HEK293T (cell line): ENCODE measurements around the gene OR2J2.
"Not testable (repeated sequence)": the region's sequence is repeated elsewhere in the genome, so short reads cannot be mapped to it uniquely, and the experiment has no call there.

ENCODE experiments used
- CTCF ChIA-PET: fragments of 350-600 bp; formaldehyde crosslinking; extraction: SDS; loops from one replicate; lab custom pipeline; 2021; ENCODE audit warnings: antibody characterized with exemption, inconsistent platforms; lab: Yijun Ruan, JAX
- POLR2A ChIA-PET: fragments of 350-600 bp; formaldehyde crosslinking; extraction: SDS; loops from one replicate; lab custom pipeline; 2020; ENCODE audit warnings: antibody characterized with exemption, inconsistent platforms; lab: Yijun Ruan, JAX
- DNase-seq: peaks from one replicate; pipeline ENCODE4 v3.0.0; 2012; ENCODE audit warnings: mixed read lengths; ENCODE audit errors: extremely low spot score
- ARNT ChIP-seq: fragments of 450-650 bp; IDR thresholded peaks from 2 replicates; pipeline ENCODE4 v1.6.1; 2017; ENCODE audit warnings: mild to moderate bottlenecking
- BHLHE40 ChIP-seq: fragments of 450-650 bp; IDR thresholded peaks from 2 replicates; pipeline ENCODE4 v1.6.1; 2016; ENCODE audit warnings: mild to moderate bottlenecking, moderate library complexity, borderline replicate concordance
- CTBP1 ChIP-seq: fragments of 450-650 bp; IDR thresholded peaks from 2 replicates; pipeline ENCODE4 v1.6.1; 2016; ENCODE audit warnings: borderline replicate concordance
- ELF4 ChIP-seq: fragments of 450-650 bp; IDR thresholded peaks from 2 replicates; pipeline ENCODE4 v1.6.1; 2017; ENCODE audit warnings: antibody characterized with exemption
- FOXA1 ChIP-seq: fragments of 450-650 bp; IDR thresholded peaks from 2 replicates; pipeline ENCODE4 v1.6.1; 2016; ENCODE audit warnings: mild to moderate bottlenecking
- FOXK2 ChIP-seq: fragments of 450-650 bp; IDR thresholded peaks from 2 replicates; pipeline ENCODE4 v1.6.1; 2016; ENCODE audit warnings: mild to moderate bottlenecking
- FOXM1 ChIP-seq: fragments of 450-650 bp; IDR thresholded peaks from 2 replicates; pipeline ENCODE4 v1.6.1; 2017; ENCODE audit warnings: mild to moderate bottlenecking, borderline replicate concordance
- HDGF ChIP-seq: fragments of 450-650 bp; IDR thresholded peaks from 2 replicates; pipeline ENCODE4 v1.6.1; 2017; ENCODE audit warnings: antibody characterized with exemption, borderline replicate concordance
- L3MBTL2 ChIP-seq: fragments of 450-650 bp; conservative IDR thresholded peaks from 2 replicates; pipeline ENCODE4 v1.6.1; 2016; ENCODE audit warnings: mild to moderate bottlenecking
- LEF1 ChIP-seq: fragments of 450-650 bp; IDR thresholded peaks from 2 replicates; pipeline ENCODE4 v1.6.1; 2017; ENCODE audit warnings: mild to moderate bottlenecking, borderline replicate concordance
- NFRKB ChIP-seq: fragments of 450-650 bp; IDR thresholded peaks from 2 replicates; pipeline ENCODE4 v1.6.1; 2016; ENCODE audit warnings: mild to moderate bottlenecking, moderate library complexity
- PKNOX1 ChIP-seq: fragments of 450-650 bp; IDR thresholded peaks from 2 replicates; pipeline ENCODE4 v1.6.1; 2016
- SP1 ChIP-seq: fragments of 450-650 bp; IDR thresholded peaks from 2 replicates; pipeline ENCODE4 v1.6.1; 2017
- SUZ12 ChIP-seq: fragments of 450-650 bp; IDR thresholded peaks from 2 replicates; pipeline ENCODE4 v1.6.1; 2016; ENCODE audit warnings: mild to moderate bottlenecking
- TARDBP ChIP-seq: fragments of 450-650 bp; IDR thresholded peaks from 2 replicates; pipeline ENCODE4 v1.6.1; 2016
- ZNF384 ChIP-seq: fragments of 450-650 bp; IDR thresholded peaks from 2 replicates; pipeline ENCODE4 v1.6.1; 2016

OR2J2 gene

GRCh38 chr6:29142309-29142708 lies 28.4 kb upstream of the OR2J2 start:
- TF ChIP-seq LEF1 (no peak), SP1 (no peak), NFRKB (no peak), TARDBP (no peak), ZNF384 (no peak), FOXA1 (no peak), FOXK2 (no peak), BHLHE40 (no peak), ELF4 (no peak), CTBP1 (no peak), SUZ12 (no peak), HDGF (no peak)
- no peak for DNase-seq
- CTCF ChIA-PET: no interaction called here
- POLR2A ChIA-PET: no interaction called here

- TF ChIP-seq L3MBTL2 (no peak), TARDBP (no peak), FOXM1 (no peak), ELF4 (no peak), SP1 (no peak), NFRKB (no peak), HDGF (no peak), CTBP1 (no peak), FOXA1 (no peak), FOXK2 (no peak)
- DNase-seq: no peak
- ChIA-PET CTCF (no interaction called here), POLR2A (no interaction called here)
Observed at GRCh38 chr6:29146179-29146578, 24.5 kb upstream of the OR2J2 start.

- DNase-seq: no peak
- POLR2A ChIA-PET: no interaction called here
- CTCF ChIA-PET: interaction anchor here (0.6 kb wide), 1 partner anchor 373 kb away, joined by 4 read pairs; no protein-coding TSS in a partner anchor
- no peak for TF ChIP-seq ZNF384
- no peak for TF ChIP-seq PKNOX1
- no peak for TF ChIP-seq FOXK2
- no peak for TF ChIP-seq TARDBP
- no peak for TF ChIP-seq L3MBTL2
- TF ChIP-seq NFRKB: no peak
Observed at GRCh38 chr6:29147074-29147473, 23.6 kb upstream of the OR2J2 start.

GRCh38 chr6:29149444-29149843 lies 21.3 kb upstream of the OR2J2 start:
- DNase-seq, CTCF ChIA-PET, POLR2A ChIA-PET: not testable (repeated sequence)

GRCh38 chr6:29153083-29153482 lies 17.6 kb upstream of the OR2J2 start:
- ChIA-PET POLR2A (no interaction called here), CTCF (no interaction called here)
- no peak for DNase-seq
- TF ChIP-seq SUZ12 (no peak), BHLHE40 (no peak), HDGF (no peak), L3MBTL2 (no peak), ARNT (no peak), PKNOX1 (no peak), NFRKB (no peak), FOXK2 (no peak), LEF1 (no peak), SP1 (no peak), TARDBP (no peak), ZNF384 (no peak), FOXA1 (no peak), FOXM1 (no peak), ELF4 (no peak), CTBP1 (no peak)

- CTCF ChIA-PET, DNase-seq, POLR2A ChIA-PET: not testable (repeated sequence)
Observed at GRCh38 chr6:29155182-29155581, 15.5 kb upstream of the OR2J2 start.

GRCh38 chr6:29159922-29160321 lies 10.8 kb upstream of the OR2J2 start:
- POLR2A ChIA-PET, CTCF ChIA-PET, DNase-seq: not testable (repeated sequence)

GRCh38 chr6:29165571-29165970 lies 5.1 kb upstream of the OR2J2 start:
- CTCF ChIA-PET, POLR2A ChIA-PET, DNase-seq: not testable (repeated sequence)

- TF ChIP-seq TARDBP (no peak), LEF1 (no peak), FOXM1 (no peak), CTBP1 (no peak), L3MBTL2 (no peak), SP1 (no peak), SUZ12 (no peak), ELF4 (no peak), NFRKB (no peak), FOXA1 (no peak), BHLHE40 (no peak), PKNOX1 (no peak), ZNF384 (no peak), HDGF (no peak), ARNT (no peak), FOXK2 (no peak)
- ChIA-PET CTCF (no interaction called here), POLR2A (no interaction called here)
- no peak for DNase-seq
Observed at GRCh38 chr6:29171736-29172135, 1.0 kb downstream of the OR2J2 start.
